GM23338 (cell line): Measurements from ENCODE around the gene UQCRFS1. TPM values are rescaled to one million over a fixed set of nuclear protein-coding genes. Genes with fewer than 3 reads are reported as not detected.

Source experiments
- ATAC-seq: fragments of 200-7000 bp; cut with Tn5 transposase; 3 replicates; pipeline ENCODE4 v1.9.1; 2020
- DNase-seq: peaks from one replicate; pipeline ENCODE4 v3.0.0-alpha.2; 2015; ENCODE audit warnings: low spot score
- H2AFZ ChIP-seq: fragments of 200-600 bp; sonication (generic); 2 replicates; pipeline ENCODE4 v1.8.0; 2016; ENCODE audit warnings: antibody characterized with exemption, mild to moderate bottlenecking, moderate library complexity
- H3F3A ChIP-seq: fragments of 200-600 bp; sonication (generic); replicated peaks from 2 replicates; pipeline ENCODE4 v1.8.0; 2017; ENCODE audit warnings: antibody characterized with exemption, mixed run types, low read depth
- H3K27ac ChIP-seq: fragments of 200-600 bp; sonication (generic); 2 replicates; pipeline ENCODE4 v1.6.1; 2016; ENCODE audit warnings: low read depth
- H3K27me3 ChIP-seq: fragments of 200-600 bp; sonication (generic); 2 replicates; pipeline ENCODE4 v1.8.0; 2016; ENCODE audit warnings: mild to moderate bottlenecking, mixed run types, moderate library complexity; ENCODE audit not compliant: insufficient read depth
- H3K36me3 ChIP-seq: fragments of 200-600 bp; sonication (generic); 2 replicates; pipeline ENCODE4 v1.8.0; 2016; ENCODE audit warnings: mild to moderate bottlenecking; ENCODE audit not compliant: insufficient read depth
- H3K4me1 ChIP-seq: fragments of 200-600 bp; sonication (generic); 2 replicates; pipeline ENCODE4 v1.8.0; 2016; ENCODE audit warnings: mild to moderate bottlenecking, moderate library complexity; ENCODE audit not compliant: insufficient read depth
- H3K4me2 ChIP-seq: fragments of 200-600 bp; sonication (generic); 2 replicates; pipeline ENCODE4 v1.7.1; 2017; ENCODE audit warnings: mixed run types
- H3K4me3 ChIP-seq: fragments of 200-600 bp; sonication (generic); 2 replicates; pipeline ENCODE4 v1.6.1; 2016; ENCODE audit warnings: mixed run types
- H3K79me2 ChIP-seq: fragments of 200-600 bp; sonication (generic); replicated peaks from 2 replicates; pipeline ENCODE4 v1.8.0; 2017; ENCODE audit warnings: mild to moderate bottlenecking; ENCODE audit not compliant: insufficient read depth
- H3K9me2 ChIP-seq: fragments of 200-600 bp; sonication (generic); 2 replicates; pipeline ENCODE4 v1.8.0; 2017; ENCODE audit not compliant: insufficient read depth
- H4K20me1 ChIP-seq: fragments of 200-600 bp; sonication (generic); replicated peaks from 2 replicates; pipeline ENCODE4 v1.8.0; 2017; ENCODE audit warnings: mild to moderate bottlenecking; ENCODE audit not compliant: insufficient read depth
- H3K27ac Mint-ChIP-seq: 2 replicates; pipeline ENCODE4 v1.8.0; 2020; ENCODE audit warnings: inconsistent platforms, mild to moderate bottlenecking, moderate library complexity, mixed read lengths
- H3K27me3 Mint-ChIP-seq: 3 replicates; pipeline ENCODE4 v1.8.0; 2022; ENCODE audit warnings: low read depth, mild to moderate bottlenecking, moderate library complexity, mixed read lengths, inconsistent platforms; ENCODE audit not compliant: insufficient read depth, poor library complexity
- H3K36me3 Mint-ChIP-seq: 3 replicates; pipeline ENCODE4 v1.8.0; 2021; ENCODE audit warnings: low read depth, mild to moderate bottlenecking, inconsistent platforms, moderate library complexity, mixed read lengths
- H3K4me1 Mint-ChIP-seq: 3 replicates; pipeline ENCODE4 v1.8.0; 2020; ENCODE audit warnings: mild to moderate bottlenecking, inconsistent platforms, mixed read lengths
- H3K4me3 Mint-ChIP-seq: 3 replicates; pipeline ENCODE4 v1.8.0; 2021; ENCODE audit warnings: moderate library complexity, mild to moderate bottlenecking, inconsistent platforms, mixed read lengths
- H3K9me3 Mint-ChIP-seq: 3 replicates; pipeline ENCODE4 v1.8.0; 2020; ENCODE audit warnings: moderate library complexity, mild to moderate bottlenecking, inconsistent platforms, mixed read lengths
- ETS1 ChIP-seq: IDR thresholded peaks from 2 replicates; pipeline ENCODE4 v1.6.1; 2016; ENCODE audit warnings: antibody characterized with exemption
- EZH2 ChIP-seq: fragments of 200-600 bp; sonication (generic); IDR thresholded peaks from one replicate; pipeline ENCODE4 v1.8.0; 2017; ENCODE audit warnings: antibody characterized with exemption, mild to moderate bottlenecking, low read depth; ENCODE audit not compliant: unreplicated experiment
- EZH2phosphoT487 ChIP-seq: fragments of 200-600 bp; sonication (generic); IDR thresholded peaks from one replicate; pipeline ENCODE4 v1.8.1; 2018; ENCODE audit warnings: antibody characterized with exemption; ENCODE audit not compliant: unreplicated experiment
- JUNB ChIP-seq: IDR thresholded peaks from one replicate; pipeline ENCODE4 v1.6.1; 2016; ENCODE audit warnings: antibody characterized with exemption; ENCODE audit not compliant: unreplicated experiment
- NANOG ChIP-seq: IDR thresholded peaks from 2 replicates; pipeline ENCODE4 v1.6.1; 2016; ENCODE audit warnings: antibody characterized with exemption, borderline replicate concordance
- STAT1 ChIP-seq: IDR thresholded peaks from one replicate; pipeline ENCODE4 v1.6.1; 2016; ENCODE audit warnings: antibody characterized with exemption; ENCODE audit not compliant: unreplicated experiment
- ZNF331 ChIP-seq: fragments of 250-450 bp; sonication (Bioruptor Pico); IDR thresholded peaks from 2 replicates; pipeline ENCODE4 v1.5.0; 2020; ENCODE audit warnings: low read depth, mild to moderate bottlenecking, moderate library complexity
- polyA plus RNA-seq: library from polyadenylated mRNA; unstranded; fragments of >200 nt; fragmentation: Nextera tagmentation; extraction: Ambion mirVana; gene quantifications from 2 replicates; pipeline ENCODE4 v1.2.1, GENCODE V29; 2016
- total RNA-seq: library from RNA; depleted of rRNA; stranded (reverse); fragments of >200 nt; shearing (Covaris generic); gene quantifications from 2 replicates; pipeline ENCODE4 v1.2.3, GENCODE V29; 2014
- TF ChIP-seq, protein P1 (sequence below): fragments of 250-450 bp; sonication (Bioruptor Pico); IDR thresholded peaks from 2 replicates; pipeline ENCODE4 v1.5.0; 2020; ENCODE audit warnings: mild to moderate bottlenecking, moderate library complexity

The UQCRFS1 gene
- total and polyA plus RNA-seq, 2 experiments from 2014 or later, result 49.4 to 57.6 TPM

DNA sequence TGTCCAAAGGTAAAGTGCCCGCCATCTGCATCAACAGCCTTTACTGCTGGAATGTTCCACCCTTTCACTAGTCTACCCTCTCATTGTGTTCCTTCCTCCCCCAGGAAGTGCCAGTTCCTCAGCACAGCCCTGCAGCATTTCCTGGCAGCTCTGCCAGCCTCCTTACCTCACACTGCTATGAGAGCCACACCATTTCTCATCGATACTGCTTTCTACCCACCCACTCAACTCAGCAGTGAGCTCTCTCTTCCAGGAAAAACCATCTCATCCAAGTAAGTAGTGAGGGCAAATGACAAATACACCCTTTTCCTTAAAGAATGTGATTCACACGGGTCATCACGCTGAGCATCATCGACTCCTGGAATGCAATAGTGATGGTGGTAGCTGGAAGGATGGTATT, 19.8 kb downstream of the UQCRFS1 start (continued):
- TF ChIP-seq, protein P1, sequence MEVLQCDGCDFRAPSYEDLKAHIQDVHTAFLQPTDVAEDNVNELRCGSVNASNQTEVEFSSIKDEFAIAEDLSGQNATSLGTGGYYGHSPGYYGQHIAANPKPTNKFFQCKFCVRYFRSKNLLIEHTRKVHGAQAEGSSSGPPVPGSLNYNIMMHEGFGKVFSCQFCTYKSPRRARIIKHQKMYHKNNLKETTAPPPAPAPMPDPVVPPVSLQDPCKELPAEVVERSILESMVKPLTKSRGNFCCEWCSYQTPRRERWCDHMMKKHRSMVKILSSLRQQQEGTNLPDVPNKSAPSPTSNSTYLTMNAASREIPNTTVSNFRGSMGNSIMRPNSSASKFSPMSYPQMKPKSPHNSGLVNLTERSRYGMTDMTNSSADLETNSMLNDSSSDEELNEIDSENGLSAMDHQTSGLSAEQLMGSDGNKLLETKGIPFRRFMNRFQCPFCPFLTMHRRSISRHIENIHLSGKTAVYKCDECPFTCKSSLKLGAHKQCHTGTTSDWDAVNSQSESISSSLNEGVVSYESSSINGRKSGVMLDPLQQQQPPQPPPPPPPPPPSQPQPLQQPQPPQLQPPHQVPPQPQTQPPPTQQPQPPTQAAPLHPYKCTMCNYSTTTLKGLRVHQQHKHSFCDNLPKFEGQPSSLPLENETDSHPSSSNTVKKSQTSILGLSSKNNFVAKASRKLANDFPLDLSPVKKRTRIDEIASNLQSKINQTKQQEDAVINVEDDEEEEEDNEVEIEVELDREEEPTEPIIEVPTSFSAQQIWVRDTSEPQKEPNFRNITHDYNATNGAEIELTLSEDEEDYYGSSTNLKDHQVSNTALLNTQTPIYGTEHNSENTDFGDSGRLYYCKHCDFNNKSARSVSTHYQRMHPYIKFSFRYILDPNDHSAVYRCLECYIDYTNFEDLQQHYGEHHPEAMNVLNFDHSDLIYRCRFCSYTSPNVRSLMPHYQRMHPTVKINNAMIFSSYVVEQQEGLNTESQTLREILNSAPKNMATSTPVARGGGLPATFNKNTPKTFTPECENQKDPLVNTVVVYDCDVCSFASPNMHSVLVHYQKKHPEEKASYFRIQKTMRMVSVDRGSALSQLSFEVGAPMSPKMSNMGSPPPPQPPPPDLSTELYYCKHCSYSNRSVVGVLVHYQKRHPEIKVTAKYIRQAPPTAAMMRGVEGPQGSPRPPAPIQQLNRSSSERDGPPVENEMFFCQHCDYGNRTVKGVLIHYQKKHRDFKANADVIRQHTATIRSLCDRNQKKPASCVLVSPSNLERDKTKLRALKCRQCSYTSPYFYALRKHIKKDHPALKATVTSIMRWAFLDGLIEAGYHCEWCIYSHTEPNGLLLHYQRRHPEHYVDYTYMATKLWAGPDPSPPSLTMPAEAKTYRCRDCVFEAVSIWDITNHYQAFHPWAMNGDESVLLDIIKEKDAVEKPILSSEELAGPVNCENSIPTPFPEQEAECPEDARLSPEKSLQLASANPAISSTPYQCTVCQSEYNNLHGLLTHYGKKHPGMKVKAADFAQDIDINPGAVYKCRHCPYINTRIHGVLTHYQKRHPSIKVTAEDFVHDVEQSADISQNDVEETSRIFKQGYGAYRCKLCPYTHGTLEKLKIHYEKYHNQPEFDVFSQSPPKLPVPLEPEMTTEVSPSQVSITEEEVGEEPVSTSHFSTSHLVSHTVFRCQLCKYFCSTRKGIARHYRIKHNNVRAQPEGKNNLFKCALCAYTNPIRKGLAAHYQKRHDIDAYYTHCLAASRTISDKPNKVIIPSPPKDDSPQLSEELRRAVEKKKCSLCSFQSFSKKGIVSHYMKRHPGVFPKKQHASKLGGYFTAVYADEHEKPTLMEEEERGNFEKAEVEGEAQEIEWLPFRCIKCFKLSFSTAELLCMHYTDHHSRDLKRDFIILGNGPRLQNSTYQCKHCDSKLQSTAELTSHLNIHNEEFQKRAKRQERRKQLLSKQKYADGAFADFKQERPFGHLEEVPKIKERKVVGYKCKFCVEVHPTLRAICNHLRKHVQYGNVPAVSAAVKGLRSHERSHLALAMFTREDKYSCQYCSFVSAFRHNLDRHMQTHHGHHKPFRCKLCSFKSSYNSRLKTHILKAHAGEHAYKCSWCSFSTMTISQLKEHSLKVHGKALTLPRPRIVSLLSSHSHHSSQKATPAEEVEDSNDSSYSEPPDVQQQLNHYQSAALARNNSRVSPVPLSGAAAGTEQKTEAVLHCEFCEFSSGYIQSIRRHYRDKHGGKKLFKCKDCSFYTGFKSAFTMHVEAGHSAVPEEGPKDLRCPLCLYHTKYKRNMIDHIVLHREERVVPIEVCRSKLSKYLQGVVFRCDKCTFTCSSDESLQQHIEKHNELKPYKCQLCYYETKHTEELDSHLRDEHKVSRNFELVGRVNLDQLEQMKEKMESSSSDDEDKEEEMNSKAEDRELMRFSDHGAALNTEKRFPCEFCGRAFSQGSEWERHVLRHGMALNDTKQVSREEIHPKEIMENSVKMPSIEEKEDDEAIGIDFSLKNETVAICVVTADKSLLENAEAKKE (CRISPR knock-in tag), result no peak
- no peak for TF ChIP-seq EZH2
- no peak for TF ChIP-seq ZNF331 (CRISPR knock-in tag)
- no peak for TF ChIP-seq NANOG
- no peak for TF ChIP-seq JUNB

- Histone ChIP-seq H3K36me3 (no peaks in the 10 kb centered on the region), H3K4me2 (no peak overlapping the region), H3F3A (no peaks in the 10 kb centered on the region), H3K27me3 (no peaks in the 10 kb centered on the region), H3K27ac (no peak overlapping the region), H3K9me2 (0 out of 2 replicates have a peak, but pooled peaks cover 2% of the 10 kb centered on the region), H4K20me1 (no peaks in the 10 kb centered on the region), H3K4me3 (no peak overlapping the region), H3K4me1 (peaks cover 18% of the 10 kb centered on the region), H2AFZ (no peak overlapping the region), H3K79me2 (no peaks in the 10 kb centered on the region)
- ATAC-seq (no peak), DNase-seq (no peak)
- peaks cover 23% of the 10 kb centered on the region for H3K4me1 Mint-ChIP-seq
- no peak overlapping the region for H3K4me3 Mint-ChIP-seq
- H3K36me3 Mint-ChIP-seq, result no peaks in the 10 kb centered on the region
- H3K27me3 Mint-ChIP-seq, result no peaks in the 10 kb centered on the region
- H3K9me3 Mint-ChIP-seq, result no peaks in the 10 kb centered on the region
- H3K27ac Mint-ChIP-seq, result no peak overlapping the region
- TF ChIP-seq, protein P1 (CRISPR knock-in tag), result no peak
- TF ChIP-seq ETS1 (no peak), EZH2phosphoT487 (no peak), EZH2 (no peak), NANOG (no peak), STAT1 (no peak)
Measured at GRCh38 chr19:29191005-29191404, 21.9 kb downstream of the UQCRFS1 start.
